GM19438 (cell line): ENCODE measurements around the gene ITPR1.

Source experiments
- ATAC-seq: cut with Tn5 transposase; IDR thresholded peaks from one replicate; pipeline ENCODE4 v1.9.1; 2021; ENCODE audit warnings: low read depth; ENCODE audit not compliant: unreplicated experiment

ITPR1 gene

DNA sequence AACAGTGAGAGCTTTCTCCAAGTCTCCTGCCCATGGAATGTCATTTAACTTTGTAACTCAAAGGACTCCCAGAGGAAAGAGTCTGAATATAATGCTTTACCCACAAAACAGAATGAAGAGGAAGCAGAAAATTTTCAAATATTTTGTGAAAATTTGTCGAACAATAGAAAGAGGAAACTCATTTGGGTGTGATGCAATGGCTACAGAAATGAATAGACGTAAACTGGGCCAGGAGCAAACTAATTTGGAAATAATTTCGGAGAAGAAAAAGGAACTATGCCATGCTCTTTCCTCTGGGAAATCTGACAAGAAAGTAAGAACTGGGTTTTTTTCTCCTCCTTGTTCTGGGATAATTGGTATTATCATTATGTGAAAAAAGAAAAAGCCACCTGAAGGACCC, 14.9 kb upstream of the ITPR1 start:
- no peak for ATAC-seq

DNA sequence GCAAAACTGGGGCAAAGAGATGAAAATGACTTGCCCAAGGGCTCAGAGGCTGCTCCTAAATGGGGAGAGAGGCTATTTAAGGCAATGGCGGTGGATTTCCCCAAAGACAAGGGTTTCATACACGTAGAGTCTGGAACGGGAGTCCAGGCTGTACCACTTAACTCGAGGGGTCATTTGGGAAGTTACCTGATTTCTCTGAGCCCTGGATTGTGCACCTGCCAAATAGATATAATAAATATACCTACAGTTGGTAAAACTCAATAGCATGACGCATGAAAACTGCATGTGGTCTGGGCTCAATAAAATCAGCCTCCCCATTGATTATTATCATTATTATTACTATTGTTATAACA, 1.3 kb upstream of the ITPR1 start:
- ATAC-seq: no peak

GRCh38 chr3:4492208-4493013, 737 bp upstream of the ITPR1 start:
- ATAC-seq: peak; percentile 21

DNA sequence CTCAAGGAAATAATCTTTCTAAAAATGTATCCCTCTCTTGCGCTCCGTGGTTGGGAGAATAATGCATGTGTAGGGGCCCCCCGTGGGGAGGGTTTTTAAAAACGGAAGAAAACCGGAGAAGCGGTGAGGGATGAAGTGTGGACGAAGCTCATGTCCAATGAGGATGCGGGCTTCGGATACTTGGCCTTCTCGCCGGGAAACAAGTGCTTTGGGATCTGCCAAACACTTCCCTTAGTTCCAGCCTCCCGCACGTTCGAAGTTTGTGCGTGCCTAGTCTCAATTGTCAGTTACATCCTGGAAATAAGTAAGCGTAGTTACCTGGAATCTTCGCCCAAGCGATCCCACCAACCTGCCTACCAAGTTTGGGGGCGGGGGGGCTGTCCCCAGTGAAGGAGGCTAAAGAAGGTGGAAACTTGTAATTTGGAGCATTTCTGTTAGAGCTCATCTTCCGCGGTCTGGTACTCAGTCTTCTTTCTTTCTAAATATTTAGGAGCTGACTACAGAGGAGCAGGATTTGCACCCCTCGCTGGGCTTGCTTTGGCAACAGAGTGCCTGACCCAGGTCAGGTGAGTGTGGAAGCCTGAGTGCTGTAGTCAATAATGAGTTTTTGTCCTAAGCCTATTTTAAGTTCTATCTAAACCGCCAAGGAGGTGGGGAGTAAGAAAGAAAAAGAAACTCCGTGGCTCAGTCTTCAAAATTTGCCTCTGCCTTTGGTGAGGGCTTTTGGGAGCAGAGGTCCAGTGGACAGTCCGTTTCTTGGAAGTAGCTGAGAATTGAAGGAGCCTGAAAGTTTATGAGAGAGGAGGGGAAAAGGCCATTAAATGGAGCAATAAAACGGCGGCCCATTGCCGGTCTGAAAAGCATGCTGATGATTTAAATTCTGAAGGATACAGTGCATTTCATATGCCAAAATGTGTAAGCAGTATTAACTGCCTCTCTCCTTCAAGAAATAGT, 1.1 kb downstream of the ITPR1 start:
- no peak for ATAC-seq

GRCh38 chr3:4494895-4495264, 1.7 kb downstream of the ITPR1 start:
- ATAC-seq: no peak

DNA sequence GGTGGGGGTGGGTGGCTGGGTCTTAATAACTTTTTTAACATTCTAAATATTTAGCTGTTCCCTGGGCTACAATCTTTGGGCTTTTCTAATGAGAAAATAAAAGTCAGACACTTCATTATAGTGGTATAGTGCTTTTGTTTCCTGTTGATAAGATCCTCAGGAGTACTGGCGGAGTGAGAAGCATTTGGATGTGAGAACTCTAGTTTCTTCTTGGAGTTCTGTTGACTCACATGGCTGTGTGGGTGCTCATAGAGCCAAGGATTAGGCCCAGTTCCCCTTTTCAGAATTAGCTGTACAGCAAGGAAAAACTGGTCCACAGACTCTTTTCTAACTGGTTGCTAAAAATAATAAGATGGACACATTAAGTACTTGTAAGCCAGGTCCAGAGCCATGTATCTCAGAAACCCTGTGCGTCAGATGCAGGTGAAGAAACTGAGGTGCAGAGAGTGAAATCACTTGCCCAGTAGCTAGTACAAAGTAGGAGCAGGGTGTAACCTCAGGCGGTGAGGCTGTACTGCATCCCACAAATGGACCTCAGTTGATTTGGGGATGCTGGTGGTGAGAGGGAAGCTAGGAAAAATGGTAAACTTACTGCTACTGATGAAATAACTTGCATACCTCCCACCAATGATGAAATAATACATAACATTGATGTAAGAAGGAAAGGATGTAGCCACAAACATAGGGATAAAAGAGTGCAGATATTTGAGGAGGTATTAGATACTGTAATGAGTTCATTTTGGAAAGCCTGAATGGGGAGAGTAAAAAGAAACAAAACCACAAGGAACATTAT, 2.3 kb downstream of the ITPR1 start:
- ATAC-seq: no peak

DNA sequence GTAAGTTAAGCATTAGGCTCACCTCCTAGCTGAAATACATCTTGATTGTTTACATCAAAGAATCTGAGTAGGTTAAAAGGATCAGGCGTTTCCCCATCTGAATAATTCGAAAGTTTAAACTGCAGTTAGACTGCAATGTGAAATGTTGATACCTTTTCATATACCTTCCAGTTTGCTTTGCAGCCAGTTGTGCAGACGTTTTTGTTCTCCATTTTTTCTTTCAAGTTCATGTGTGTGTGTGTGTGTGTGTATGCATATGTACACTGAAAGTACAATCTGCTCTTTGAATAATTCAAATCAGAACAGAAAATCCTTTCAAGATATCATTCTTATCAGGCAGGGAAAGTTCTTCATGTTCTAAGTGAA, 2.9 kb downstream of the ITPR1 start:
- no peak for ATAC-seq

GRCh38 chr3:4497005-4497692, 4.0 kb downstream of the ITPR1 start:
- no peak for ATAC-seq

DNA sequence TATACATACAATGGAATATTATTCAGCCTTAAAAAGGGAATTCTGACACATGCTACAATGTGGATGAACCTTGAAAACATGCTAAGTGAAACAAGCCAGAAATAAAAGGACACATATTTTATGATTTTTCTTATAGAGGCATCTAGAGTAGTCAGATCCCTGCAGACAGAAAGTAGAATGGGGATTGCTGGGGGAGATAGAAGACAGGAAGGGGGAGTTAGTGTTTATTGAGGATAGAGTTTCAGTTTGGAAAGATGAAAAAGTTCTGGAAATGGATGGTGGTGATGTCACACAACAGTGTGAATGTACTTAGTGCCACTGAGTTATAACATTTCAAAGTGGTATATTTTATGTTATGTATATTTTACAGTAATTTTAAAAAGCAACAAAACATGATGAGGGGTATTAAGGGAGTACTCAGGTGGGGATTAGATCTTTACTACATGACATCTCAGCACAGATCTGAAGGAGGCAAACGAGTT, 4.7 kb downstream of the ITPR1 start:
- ATAC-seq: no peak

GRCh38 chr3:4498446-4498845, 5.3 kb downstream of the ITPR1 start:
- ATAC-seq: no peak

- ATAC-seq: no peak
Measured at GRCh38 chr3:4501437-4501836, 8.3 kb downstream of the ITPR1 start.

- no peak for ATAC-seq
Measured at GRCh38 chr3:4501927-4502326, 8.8 kb downstream of the ITPR1 start.

GRCh38 chr3:4503050-4503449, 9.9 kb downstream of the ITPR1 start:
- peak; percentile 45 for ATAC-seq

DNA sequence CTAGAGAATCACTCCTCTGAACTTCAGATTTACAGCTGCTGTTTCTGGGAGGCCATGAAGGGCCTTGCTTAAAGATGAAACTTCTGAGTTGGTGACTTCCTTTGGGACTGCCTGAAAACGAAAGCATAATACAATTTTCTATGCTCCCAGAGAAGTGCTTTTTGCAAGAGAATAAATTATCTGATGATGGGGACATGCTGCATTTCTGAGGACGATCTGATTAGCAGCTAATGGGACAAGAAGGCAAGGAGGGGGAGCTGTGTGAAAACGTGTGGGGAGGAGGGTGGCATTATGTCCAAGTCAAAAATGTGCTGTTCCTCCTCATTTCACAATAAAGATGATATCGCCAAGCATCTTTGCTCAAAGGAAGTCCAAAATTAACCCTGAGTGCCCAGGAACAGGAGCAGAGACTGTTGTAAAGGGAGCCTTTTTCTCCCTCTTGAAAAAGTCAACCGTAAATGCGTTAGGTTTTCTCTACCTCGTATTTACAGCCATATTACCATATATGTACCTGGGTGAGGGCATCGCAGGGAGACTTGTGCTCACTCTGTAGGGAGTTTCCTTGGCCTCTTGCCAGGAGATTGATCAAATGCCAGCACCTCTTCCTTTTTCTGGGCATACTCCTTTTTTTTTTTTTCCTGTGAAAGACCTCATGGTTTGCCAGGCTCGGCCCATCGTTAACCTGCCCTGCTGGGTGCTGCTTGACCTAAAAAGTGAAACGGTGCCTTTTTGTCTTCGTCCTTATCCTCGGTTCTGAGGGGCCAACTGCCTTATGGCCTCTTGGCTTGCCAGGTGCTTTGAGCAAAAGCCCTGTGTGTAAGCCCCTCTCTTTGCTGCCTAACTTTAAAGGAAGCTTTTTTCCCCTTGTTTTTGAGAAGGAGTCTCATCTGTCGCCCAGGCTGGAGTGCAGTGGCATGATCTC, 11.5 kb downstream of the ITPR1 start:
- ATAC-seq: no peak

- ATAC-seq: no peak
Measured at GRCh38 chr3:4505688-4506558, 12.8 kb downstream of the ITPR1 start.

DNA sequence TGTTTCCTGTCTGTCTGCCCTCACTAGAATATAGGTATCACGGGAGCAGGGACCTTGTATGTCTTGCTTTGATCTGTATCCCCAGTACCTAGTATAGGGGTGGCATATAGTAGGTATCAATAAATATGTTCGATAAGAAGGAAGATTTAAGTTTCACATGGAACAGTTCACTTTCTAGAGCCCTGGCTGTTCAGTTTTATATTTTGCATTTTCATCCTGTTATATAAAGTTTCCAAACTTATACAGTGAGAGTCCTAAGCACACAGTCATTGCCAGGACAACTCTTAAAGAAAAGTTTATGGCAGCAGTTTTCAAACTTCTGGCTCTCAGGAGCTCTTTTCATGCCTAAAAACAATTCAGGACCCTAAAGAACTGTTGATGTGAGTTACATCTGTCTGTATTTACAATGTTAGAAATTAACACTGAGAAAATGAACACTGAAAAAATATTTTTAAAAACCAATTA, 13.4 kb downstream of the ITPR1 start:
- no peak for ATAC-seq

DNA sequence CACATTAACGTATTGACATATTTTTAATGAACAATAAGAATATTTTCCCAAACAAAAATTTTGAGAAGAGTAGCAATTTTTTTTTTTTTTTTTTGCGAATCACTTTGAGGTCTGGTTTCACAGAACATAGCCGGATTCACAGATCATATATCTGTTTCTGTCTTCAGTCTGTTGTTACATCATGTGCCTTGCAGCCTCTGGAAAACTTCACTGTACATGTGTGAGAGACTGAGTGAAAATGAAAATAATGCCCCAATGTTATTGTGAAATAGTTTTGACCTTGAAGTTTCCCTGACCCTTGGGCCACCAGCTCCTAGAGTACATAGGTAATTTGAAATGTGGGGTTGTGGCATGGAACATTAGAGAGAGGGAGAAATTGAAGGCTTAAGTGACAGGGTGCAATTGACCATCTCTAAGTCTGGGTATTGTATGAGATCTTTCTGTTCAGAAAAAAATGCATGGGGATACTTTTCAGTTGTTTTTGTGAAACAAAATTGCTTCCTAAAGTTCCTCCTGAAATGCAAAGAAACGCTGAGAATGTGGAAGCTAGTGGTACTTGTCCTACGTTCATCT, 14.0 kb downstream of the ITPR1 start:
- peak; percentile 21 for ATAC-seq
